OCI-LY3 (cell line): Measurements from ENCODE around the gene OPA3.

Experiments used
- EZH2phosphoT487 ChIP-seq: fragments of 200-600 bp; shearing (Covaris generic); IDR thresholded peaks from 2 replicates; pipeline ENCODE4 v1.6.1; 2018; ENCODE audit warnings: antibody characterized with exemption, mixed run types, low read depth
- TF ChIP-seq, protein P1 (sequence below): fragments of 200-600, 300-600 bp; sonication (generic); IDR thresholded peaks from 2 replicates; pipeline ENCODE4 v1.5.1; 2014; ENCODE audit warnings: antibody characterized with exemption, low read length, low read depth

DNA sequence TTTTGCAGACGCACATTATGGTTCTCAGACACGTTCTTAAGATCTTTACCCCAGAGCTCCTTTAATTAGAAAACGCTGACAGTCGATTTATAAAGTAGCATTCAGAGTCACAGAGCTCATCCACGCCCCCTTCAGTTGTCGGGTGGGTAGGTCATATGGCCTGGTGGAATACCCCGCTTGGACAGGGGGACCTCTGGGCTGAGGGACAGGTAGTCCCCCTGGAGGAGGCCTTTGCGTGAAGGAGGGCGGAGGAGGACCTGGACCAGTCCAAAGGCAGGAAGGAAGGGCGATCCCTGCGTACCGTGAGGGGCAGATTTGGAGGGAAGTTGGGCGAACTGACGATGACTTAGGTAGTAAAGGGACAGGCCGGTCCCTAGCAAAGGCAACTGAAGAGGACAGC lies 56.9 kb downstream of the OPA3 start:
- TF ChIP-seq, protein P1, sequence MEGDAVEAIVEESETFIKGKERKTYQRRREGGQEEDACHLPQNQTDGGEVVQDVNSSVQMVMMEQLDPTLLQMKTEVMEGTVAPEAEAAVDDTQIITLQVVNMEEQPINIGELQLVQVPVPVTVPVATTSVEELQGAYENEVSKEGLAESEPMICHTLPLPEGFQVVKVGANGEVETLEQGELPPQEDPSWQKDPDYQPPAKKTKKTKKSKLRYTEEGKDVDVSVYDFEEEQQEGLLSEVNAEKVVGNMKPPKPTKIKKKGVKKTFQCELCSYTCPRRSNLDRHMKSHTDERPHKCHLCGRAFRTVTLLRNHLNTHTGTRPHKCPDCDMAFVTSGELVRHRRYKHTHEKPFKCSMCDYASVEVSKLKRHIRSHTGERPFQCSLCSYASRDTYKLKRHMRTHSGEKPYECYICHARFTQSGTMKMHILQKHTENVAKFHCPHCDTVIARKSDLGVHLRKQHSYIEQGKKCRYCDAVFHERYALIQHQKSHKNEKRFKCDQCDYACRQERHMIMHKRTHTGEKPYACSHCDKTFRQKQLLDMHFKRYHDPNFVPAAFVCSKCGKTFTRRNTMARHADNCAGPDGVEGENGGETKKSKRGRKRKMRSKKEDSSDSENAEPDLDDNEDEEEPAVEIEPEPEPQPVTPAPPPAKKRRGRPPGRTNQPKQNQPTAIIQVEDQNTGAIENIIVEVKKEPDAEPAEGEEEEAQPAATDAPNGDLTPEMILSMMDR, result no peak
- TF ChIP-seq EZH2phosphoT487, result no peak
